ENCODE measurements around the gene ZNF512B.

The ZNF512B gene

DNA sequence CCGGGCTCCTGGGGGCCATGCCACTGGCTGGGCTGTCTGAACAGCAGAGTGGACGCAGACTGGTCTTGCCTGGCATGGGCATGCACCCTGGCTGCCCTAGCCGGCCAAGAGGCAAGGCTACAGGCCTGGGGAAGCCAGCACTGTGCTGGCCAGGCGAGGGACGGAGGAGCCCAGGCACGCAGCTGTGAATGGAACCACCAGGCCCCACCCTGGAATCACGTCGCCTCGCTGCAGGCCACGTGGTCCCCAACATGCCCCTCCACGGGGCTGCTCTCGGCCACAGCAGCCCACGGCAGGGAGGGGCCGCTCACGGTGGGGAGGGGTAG is 17.6 kb downstream of the ZNF512B start:
- FAIRE-seq (no peak), DNase-seq (ENCODE audit: insufficient read length, low spot score) (no peak)
- no peak for TF ChIP-seq POLR2AphosphoS5 (IDR thresholded peaks at IDR 0.05; ENCODE audit: low read depth, low read length)
- no peak for TF ChIP-seq POU2F2 (IDR thresholded peaks at IDR 0.05; ENCODE audit: low read depth, low read length)
- no peak for TF ChIP-seq POLR2A (IDR thresholded peaks at IDR 0.05; ENCODE audit: low read depth, low read length)
- no peak for TF ChIP-seq TAF1 (IDR thresholded peaks at IDR 0.05; ENCODE audit: low read depth, low read length)
- no peak for TF ChIP-seq SPI1 (IDR thresholded peaks at IDR 0.05; ENCODE audit: low read depth, low read length)
- no peak for TF ChIP-seq PAX5 (IDR thresholded peaks at IDR 0.05; ENCODE audit: insufficient read depth, low read length, severe bottlenecking)

GRCh38 chr20:63951398-63952209 is 18.1 kb downstream of the ZNF512B start:
- TF ChIP-seq POU2F2 (IDR thresholded peaks at IDR 0.05; ENCODE audit: low read depth, low read length) = no peak
- no peak for TF ChIP-seq POLR2AphosphoS5 (IDR thresholded peaks at IDR 0.05; ENCODE audit: low read depth, low read length)
- no peak for TF ChIP-seq TAF1 (IDR thresholded peaks at IDR 0.05; ENCODE audit: low read depth, low read length)
- TF ChIP-seq SPI1 (IDR thresholded peaks at IDR 0.05; ENCODE audit: low read depth, low read length) = no peak
- TF ChIP-seq PAX5 (IDR thresholded peaks at IDR 0.05; ENCODE audit: insufficient read depth, low read length, severe bottlenecking) = no peak
- TF ChIP-seq POLR2A (IDR thresholded peaks at IDR 0.05; ENCODE audit: low read depth, low read length) = no peak
- no peak for DNase-seq (ENCODE audit: insufficient read length, low spot score)
- no peak for FAIRE-seq

GRCh38 chr20:63950701-63951397 is 18.9 kb downstream of the ZNF512B start:
- DNase-seq (ENCODE audit: insufficient read length, low spot score) = no peak
- TF ChIP-seq POLR2AphosphoS5 (IDR thresholded peaks at IDR 0.05; ENCODE audit: low read depth, low read length) (no peak), POU2F2 (IDR thresholded peaks at IDR 0.05; ENCODE audit: low read depth, low read length) (no peak), POLR2A (IDR thresholded peaks at IDR 0.05; ENCODE audit: low read depth, low read length) (no peak), PAX5 (IDR thresholded peaks at IDR 0.05; ENCODE audit: insufficient read depth, low read length, severe bottlenecking) (no peak), SPI1 (IDR thresholded peaks at IDR 0.05; ENCODE audit: low read depth, low read length) (no peak), TAF1 (IDR thresholded peaks at IDR 0.05; ENCODE audit: low read depth, low read length) (no peak)
- no peak for FAIRE-seq

DNA sequence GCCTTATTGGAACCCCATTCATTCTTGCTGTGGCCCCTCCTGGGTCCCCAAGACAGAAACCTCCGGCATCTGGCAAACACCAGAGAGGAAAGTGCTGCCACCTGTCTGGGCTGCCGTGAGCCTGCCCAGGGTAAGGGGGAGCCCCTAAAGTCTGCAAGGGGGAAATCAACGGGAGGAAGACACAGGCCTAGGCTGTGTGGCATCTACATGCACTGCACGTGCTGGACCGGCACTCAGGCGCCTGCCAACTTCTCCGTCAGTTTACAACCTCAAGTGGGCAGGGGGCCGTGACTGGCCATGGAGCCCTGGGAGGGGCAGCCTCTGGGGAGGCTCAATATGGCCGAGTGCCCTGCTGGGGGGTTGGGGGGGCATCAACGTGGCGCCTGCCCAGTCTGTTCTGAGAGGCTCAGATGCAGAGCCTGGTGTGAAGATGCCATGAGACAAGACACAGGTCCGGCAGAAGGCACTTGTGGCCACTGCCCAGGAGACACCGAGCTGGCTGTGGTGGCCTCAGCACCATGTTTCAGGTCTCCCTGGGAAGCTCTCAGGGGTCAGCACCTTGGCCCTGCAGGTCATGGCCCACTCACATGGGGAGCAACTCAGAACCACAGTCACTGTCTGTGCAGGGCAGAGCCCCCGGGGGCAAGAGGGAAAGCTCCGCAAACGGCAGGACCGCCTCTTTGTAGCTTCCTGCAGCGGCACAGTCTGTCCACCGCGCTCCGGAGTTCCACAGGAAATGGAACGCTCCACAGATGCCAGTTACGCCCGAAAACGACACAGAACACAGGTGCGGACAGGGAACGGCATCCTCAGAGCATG is 21.9 kb downstream of the ZNF512B start:
- DNase-seq (ENCODE audit: insufficient read length, low spot score) (no peak), FAIRE-seq (no peak)
- TF ChIP-seq POU2F2 (IDR thresholded peaks at IDR 0.05; ENCODE audit: low read depth, low read length) (no peak), POLR2A (IDR thresholded peaks at IDR 0.05; ENCODE audit: low read depth, low read length) (no peak), TAF1 (IDR thresholded peaks at IDR 0.05; ENCODE audit: low read depth, low read length) (no peak), PAX5 (IDR thresholded peaks at IDR 0.05; ENCODE audit: insufficient read depth, low read length, severe bottlenecking) (no peak), SPI1 (IDR thresholded peaks at IDR 0.05; ENCODE audit: low read depth, low read length) (no peak), POLR2AphosphoS5 (IDR thresholded peaks at IDR 0.05; ENCODE audit: low read depth, low read length) (no peak)

- no peak for FAIRE-seq
- DNase-seq (ENCODE audit: insufficient read length, low spot score) = no peak
- TF ChIP-seq PAX5 (IDR thresholded peaks at IDR 0.05; ENCODE audit: insufficient read depth, low read length, severe bottlenecking) = no peak
- no peak for TF ChIP-seq POU2F2 (IDR thresholded peaks at IDR 0.05; ENCODE audit: low read depth, low read length)
- TF ChIP-seq POLR2AphosphoS5 (IDR thresholded peaks at IDR 0.05; ENCODE audit: low read depth, low read length) = no peak
- no peak for TF ChIP-seq TAF1 (IDR thresholded peaks at IDR 0.05; ENCODE audit: low read depth, low read length)
- no peak for TF ChIP-seq POLR2A (IDR thresholded peaks at IDR 0.05; ENCODE audit: low read depth, low read length)
- no peak for TF ChIP-seq SPI1 (IDR thresholded peaks at IDR 0.05; ENCODE audit: low read depth, low read length)
Observed at GRCh38 chr20:63946986-63947637, 22.6 kb downstream of the ZNF512B start.

- no peak for FAIRE-seq
- DNase-seq (ENCODE audit: insufficient read length, low spot score) = no peak
- no peak for TF ChIP-seq POU2F2 (IDR thresholded peaks at IDR 0.05; ENCODE audit: low read depth, low read length)
- TF ChIP-seq PAX5 (IDR thresholded peaks at IDR 0.05; ENCODE audit: insufficient read depth, low read length, severe bottlenecking) = no peak
- no peak for TF ChIP-seq SPI1 (IDR thresholded peaks at IDR 0.05; ENCODE audit: low read depth, low read length)
- TF ChIP-seq POLR2A (IDR thresholded peaks at IDR 0.05; ENCODE audit: low read depth, low read length) = no peak
- TF ChIP-seq POLR2AphosphoS5 (IDR thresholded peaks at IDR 0.05; ENCODE audit: low read depth, low read length) = no peak
- TF ChIP-seq TAF1 (IDR thresholded peaks at IDR 0.05; ENCODE audit: low read depth, low read length) = no peak
Observed at GRCh38 chr20:63945921-63946920, 23.5 kb downstream of the ZNF512B start.

- DNase-seq (ENCODE audit: insufficient read length, low spot score) (no peak), FAIRE-seq (no peak)
- TF ChIP-seq SPI1 (IDR thresholded peaks at IDR 0.05; ENCODE audit: low read depth, low read length) (no peak), TAF1 (IDR thresholded peaks at IDR 0.05; ENCODE audit: low read depth, low read length) (no peak), POU2F2 (IDR thresholded peaks at IDR 0.05; ENCODE audit: low read depth, low read length) (no peak), POLR2AphosphoS5 (IDR thresholded peaks at IDR 0.05; ENCODE audit: low read depth, low read length) (no peak), POLR2A (IDR thresholded peaks at IDR 0.05; ENCODE audit: low read depth, low read length) (no peak), PAX5 (IDR thresholded peaks at IDR 0.05; ENCODE audit: insufficient read depth, low read length, severe bottlenecking) (no peak)
Observed at GRCh38 chr20:63945031-63945658, 24.6 kb downstream of the ZNF512B start.
